Ovary (tissue), 3 donors: Measurements from ENCODE around the gene PEX10.

Source experiments
- EP300 ChIP-seq: sonication (generic); formaldehyde crosslinking; IDR thresholded peaks from one replicate; pipeline ENCODE4 v1.6.1; 2017; ENCODE audit warnings: antibody characterized with exemption
- POLR2A ChIP-seq: fragments of 450-650 bp; IDR thresholded peaks from one replicate; pipeline ENCODE4 v1.6.1; 2017; ENCODE audit warnings: antibody characterized with exemption, mild to moderate bottlenecking, moderate library complexity
- TF ChIP-seq, protein P1 (sequence below), 3 donors: fragments of 450-650 bp in 2 of 3; fragments of 200-600 bp in 1 of 3; IDR thresholded peaks; one replicate each; pipeline versions ENCODE4 v1.5.1 to v1.8.0; 2016 to 2022; ENCODE audit warnings: antibody characterized with exemption in 3 of 3, mild to moderate bottlenecking in 1 of 3
- donor health status: DM: no; HTN: no; CAD: no.

DNA sequence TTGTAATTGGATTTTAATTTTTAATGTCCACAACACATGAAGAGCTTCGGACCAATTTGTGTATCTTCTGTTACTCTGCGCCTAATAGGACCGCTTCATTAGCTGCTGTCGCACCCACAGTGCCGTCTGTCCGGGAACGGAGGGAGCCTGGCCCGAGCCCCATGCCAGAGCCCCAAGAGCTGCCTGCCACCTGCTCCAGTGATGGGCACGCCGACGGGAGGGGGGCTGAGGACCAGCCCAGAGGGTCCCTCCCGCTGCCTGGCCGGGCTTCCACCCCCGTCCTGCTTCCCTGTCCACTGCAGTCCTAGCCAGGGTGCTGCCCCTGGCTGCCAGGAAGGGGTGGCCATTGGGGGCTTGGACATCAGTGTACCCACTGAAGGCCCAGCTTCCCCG is 33.5 kb upstream of the PEX10 start:
- TF ChIP-seq, protein P1, sequence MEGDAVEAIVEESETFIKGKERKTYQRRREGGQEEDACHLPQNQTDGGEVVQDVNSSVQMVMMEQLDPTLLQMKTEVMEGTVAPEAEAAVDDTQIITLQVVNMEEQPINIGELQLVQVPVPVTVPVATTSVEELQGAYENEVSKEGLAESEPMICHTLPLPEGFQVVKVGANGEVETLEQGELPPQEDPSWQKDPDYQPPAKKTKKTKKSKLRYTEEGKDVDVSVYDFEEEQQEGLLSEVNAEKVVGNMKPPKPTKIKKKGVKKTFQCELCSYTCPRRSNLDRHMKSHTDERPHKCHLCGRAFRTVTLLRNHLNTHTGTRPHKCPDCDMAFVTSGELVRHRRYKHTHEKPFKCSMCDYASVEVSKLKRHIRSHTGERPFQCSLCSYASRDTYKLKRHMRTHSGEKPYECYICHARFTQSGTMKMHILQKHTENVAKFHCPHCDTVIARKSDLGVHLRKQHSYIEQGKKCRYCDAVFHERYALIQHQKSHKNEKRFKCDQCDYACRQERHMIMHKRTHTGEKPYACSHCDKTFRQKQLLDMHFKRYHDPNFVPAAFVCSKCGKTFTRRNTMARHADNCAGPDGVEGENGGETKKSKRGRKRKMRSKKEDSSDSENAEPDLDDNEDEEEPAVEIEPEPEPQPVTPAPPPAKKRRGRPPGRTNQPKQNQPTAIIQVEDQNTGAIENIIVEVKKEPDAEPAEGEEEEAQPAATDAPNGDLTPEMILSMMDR (IDR thresholded peaks at IDR 0.05): no peak
- TF ChIP-seq POLR2A (no peak), EP300 (no peak)
